ENCODE measurements around the gene MRPL47.
"Not testable (repeated sequence)": the region's sequence is repeated elsewhere in the genome, so short reads cannot be mapped to it uniquely, and the experiment has no call there.

The MRPL47 gene

GRCh38 chr3:179604321-179605078, at the start of gene MRPL47, which contains the start of gene NDUFB5:
Gene MRPL47, minus strand, starts transcription at chr3:179604638. Its CDS starts 14 bp downstream, at chr3:179604624.
Gene NDUFB5, plus strand, starts transcription at chr3:179604794. Its CDS starts 22 bp downstream, at chr3:179604816.
- peak; percentile 87 for FAIRE-seq
- DNase-seq (ENCODE audit: low spot score) = peak; percentile 90

DNA sequence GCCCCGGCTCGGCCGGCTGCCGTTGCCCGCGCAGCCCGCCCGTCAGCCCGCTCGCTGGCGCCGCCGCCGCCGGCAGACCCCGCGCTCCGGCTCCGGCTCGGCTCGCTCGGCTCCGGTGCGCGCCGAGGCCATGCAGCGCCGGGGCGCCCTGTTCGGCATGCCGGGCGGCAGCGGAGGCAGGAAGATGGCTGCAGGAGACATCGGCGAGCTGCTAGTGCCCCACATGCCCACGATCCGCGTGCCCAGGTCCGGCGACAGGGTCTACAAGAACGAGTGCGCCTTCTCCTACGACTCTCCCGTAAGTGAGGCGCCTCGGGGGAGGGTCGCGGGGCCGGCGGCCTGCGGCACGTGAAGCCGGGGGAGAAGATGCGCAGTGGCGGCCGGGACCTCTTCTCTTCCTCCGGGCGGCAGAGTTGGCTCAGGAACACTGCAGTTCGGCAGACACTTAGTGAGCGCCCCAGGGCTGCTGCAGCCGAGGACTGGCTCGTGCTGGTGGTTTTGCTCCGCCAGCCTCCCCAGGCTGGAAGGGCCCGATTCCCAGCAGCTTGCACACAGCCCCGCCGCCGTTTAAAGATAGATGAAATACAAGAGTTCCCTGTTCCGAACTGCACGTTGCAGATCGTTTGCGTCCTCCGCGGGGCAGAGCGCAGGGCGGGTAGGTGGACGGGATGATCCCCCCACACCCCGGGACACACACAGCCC, 48.8 kb upstream of the MRPL47 start:
- FAIRE-seq = no peak

GRCh38 chr3:179652447-179653095, 48.1 kb upstream of the MRPL47 start, which contains the start of gene USP13:
Gene USP13, plus strand, starts transcription at chr3:179653040. Its CDS starts 186 bp downstream, at chr3:179653226.
- no peak for FAIRE-seq
- DNase-seq (ENCODE audit: low spot score) = peak; percentile 40

More for the DNA sequence above, 48.8 kb upstream of the MRPL47 start:
- DNase-seq (ENCODE audit: low spot score) = peak; percentile 56

DNA sequence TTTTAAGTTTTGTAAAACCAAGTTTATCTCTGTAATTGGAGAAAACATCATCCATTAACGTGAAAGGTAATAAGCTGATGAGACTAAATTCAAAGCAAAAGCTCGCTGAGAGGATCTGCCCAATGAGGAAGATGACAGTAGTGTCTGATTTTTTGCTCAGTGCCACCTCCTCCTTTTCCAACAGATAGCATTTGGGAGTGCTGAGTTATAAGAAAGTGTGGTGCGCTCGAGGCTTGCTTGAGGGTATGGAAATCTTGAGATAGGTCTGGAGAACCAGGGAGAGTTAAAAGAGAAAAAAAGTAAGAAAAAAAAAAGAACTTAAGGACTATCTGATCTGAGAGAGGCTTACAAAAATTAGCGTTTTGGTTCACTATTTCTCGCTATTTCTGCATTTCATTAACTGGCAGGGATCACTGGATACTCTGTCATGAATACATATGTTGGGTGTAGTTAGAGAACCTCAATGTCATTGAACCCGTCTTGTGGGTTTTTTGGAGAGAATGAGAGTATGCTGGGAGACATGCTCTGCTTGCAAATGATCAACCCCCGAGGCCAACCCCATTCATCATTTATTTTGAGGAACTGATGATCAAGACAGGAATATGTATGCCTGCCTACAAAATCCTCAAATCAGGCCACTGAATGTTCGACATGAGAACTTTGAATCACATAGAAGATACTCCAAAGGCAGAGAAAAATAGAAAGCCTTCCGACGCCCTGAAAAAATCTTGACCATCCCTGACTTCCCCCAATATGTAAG, 47.4 kb upstream of the MRPL47 start:
- FAIRE-seq (no peak), DNase-seq (ENCODE audit: low spot score) (no peak)

DNA sequence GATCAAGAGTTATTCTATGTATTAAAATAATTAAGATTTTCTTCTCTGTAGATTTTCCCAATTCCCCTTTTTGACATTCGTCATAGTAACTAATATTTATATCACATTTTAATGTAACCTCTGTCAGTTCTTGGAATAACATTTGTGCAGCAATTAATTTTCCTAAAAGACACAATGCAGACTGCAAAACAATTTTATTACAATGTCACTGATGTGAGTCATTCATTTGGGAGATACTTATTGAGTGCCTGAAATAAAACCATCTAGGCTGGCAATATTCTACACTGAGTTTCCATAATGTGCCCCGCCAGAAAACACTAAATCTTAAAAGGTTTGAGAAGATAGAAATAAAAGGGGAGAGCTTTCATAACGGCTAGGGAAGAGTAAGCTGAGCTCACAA, 41.7 kb upstream of the MRPL47 start:
- DNase-seq (ENCODE audit: low spot score) = no peak
- FAIRE-seq = no peak

GRCh38 chr3:179643837-179644236, 39.4 kb upstream of the MRPL47 start:
- not testable (repeated sequence) for FAIRE-seq; DNase-seq (ENCODE audit: low spot score)

DNA sequence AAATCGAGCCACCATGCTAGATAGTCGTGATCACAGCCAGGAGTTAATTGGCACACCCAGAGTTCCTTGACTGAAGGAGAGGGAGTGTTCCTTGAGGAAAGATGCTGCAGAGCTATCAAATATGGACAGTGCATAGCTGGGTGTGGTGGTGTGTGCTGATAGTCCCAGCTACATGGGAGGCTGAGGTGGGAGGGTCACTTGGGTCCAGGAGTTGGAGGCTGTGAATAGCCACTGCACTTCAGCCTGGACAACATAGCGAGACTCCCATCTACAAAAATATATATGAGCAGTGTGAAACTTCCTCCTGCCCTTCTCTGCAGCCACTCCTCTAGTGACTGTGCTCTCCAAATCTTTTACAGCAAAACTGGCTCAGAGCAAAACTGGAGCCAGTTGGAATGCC, 38.4 kb upstream of the MRPL47 start:
- no peak for DNase-seq (ENCODE audit: low spot score)
- FAIRE-seq = no peak

- no peak for FAIRE-seq
These were observed 36.0 kb upstream of the MRPL47 start for GRCh38 chr3:179640469-179640868.

DNA sequence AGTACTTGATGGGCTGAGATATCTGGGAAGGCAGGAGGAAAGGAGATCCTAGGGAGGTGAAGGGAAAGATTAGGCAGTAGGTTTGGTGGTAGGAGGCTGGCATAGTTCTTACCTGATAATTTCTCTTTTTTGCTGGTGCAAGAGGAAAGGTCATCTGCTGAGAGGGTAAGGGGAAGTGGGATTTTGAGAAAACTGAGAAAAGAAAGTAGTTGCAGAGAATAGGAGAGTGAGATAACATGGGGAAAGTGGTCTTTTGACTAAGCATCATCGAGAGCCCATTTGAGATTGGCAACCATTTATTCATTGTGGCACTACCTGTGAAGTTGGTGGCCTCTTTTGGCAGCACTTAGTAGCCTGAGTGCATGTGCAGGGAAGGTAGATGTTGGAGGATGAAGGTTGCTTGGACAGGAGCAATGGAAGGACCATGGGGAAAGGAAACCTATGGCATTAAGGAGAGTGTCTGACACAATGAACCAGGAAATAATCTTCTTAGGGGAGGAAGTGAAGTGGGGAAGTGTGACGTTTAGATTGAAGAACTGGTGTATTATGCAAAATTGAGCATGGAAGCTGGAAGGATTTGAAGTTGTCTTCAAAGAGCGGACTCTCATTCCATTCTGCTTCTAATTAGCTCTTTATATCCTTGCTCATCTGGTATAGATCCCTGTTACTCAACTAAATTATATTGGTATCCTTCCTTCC, 26.5 kb upstream of the MRPL47 start:
- no peak for FAIRE-seq
- no peak for DNase-seq (ENCODE audit: low spot score)

More at GRCh38 chr3:179640469-179640868, 36.0 kb upstream of the MRPL47 start:
- DNase-seq (ENCODE audit: low spot score) = no peak

DNA sequence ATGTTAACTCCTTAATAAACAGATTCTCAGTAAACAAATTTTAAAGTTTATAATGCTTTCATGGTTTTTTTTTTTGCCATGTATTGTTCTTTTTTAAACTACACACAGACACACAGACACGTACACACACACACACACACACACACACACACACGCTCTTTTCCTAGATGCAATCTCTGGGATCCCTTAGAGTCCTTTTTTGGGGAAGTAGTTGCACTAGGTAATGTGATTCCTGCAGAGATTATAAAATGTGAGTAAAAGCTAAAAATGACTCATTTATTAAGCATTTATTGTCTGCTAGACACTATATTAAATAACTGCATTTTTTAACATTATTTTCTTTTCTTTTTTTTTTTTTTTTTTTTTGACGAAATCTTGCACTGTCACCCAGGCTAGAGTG, 20.0 kb upstream of the MRPL47 start:
- no peak for FAIRE-seq
- DNase-seq (ENCODE audit: low spot score) = no peak

GRCh38 chr3:179622023-179622422, 17.6 kb upstream of the MRPL47 start:
- FAIRE-seq = no peak
- no peak for DNase-seq (ENCODE audit: low spot score)

DNA sequence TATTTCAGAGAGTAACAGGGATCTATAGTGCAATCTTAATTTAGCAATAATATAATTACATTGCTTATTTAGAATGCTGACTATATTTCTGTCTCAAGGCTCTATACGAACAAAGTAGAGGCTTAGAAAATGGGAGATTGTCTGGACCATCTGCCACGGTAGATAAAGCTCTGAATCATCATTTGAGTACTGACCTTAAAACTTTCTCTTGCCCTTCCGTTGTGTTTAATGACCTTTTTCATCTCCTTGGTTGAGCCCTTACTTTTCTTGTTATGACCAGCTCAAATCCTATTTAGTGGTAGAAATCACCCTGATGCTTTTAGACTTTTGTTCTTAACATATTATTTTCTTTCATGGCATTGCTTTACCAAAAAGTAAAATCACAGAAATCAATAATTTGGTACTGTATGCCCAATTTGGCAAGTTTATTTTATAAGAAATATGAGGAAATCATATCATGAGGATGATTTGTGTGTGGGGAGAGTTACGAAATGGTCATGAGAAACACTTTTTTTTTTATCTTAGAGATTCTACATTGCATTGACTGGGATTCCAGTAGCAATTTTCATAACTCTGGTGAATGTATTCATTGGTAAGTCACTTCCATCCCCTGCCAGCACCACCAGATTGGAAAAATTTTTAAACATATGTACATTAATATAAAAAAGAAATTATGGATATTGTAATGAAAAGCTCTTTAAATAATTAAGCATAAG, 11.2 kb upstream of the MRPL47 start:
- FAIRE-seq (no peak), DNase-seq (ENCODE audit: low spot score) (no peak)

- peak; percentile 19 for DNase-seq (ENCODE audit: low spot score)
- FAIRE-seq = peak; percentile 18
These were observed 9.4 kb upstream of the MRPL47 start for GRCh38 chr3:179613807-179614206.

- no peak for DNase-seq (ENCODE audit: low spot score)
- no peak for FAIRE-seq
These were observed 5.6 kb upstream of the MRPL47 start for GRCh38 chr3:179610066-179610465.

DNA sequence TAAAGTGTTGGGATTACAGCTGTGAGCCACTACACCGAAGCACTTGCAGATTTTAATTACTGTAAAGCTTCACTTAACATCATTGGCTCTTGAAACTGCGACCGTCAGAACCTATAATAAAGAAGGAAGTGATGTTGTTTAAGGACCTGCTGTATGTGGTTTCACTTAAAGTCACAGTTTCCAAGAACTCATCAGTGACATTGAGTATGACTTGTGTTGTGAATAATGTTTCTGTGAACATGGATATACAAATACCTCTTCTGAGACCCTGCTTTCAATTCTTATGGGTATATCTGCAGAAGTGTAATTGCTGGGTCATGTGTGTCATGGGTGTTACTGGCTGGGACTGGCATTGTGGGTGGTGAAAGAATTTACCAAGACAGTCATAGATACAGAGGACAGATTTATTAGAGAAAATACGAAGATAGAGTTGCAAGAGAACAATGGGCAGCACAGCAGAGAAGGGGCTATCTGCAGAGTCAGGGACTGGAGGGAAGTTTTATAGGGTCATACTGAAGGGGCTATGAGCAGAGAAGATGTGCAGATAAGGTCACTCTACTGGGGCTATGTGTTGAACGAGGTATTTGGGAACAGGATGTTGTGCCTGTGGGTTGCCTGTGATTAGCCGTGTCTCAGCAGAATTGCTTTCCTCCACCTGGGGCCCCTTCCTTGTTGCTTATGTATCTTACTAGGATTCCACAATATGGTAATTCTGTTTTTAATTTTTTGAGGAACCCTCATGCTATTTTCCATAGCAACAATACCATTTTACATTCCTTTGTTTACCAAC, 4.7 kb upstream of the MRPL47 start:
- no peak for FAIRE-seq
- DNase-seq (ENCODE audit: low spot score) = no peak

GRCh38 chr3:179606534-179607085, 2.2 kb upstream of the MRPL47 start:
- DNase-seq (ENCODE audit: low spot score) (no peak), FAIRE-seq (no peak)

GRCh38 chr3:179603831-179604230, 607 bp downstream of the MRPL47 start:
- no peak for FAIRE-seq
- DNase-seq (ENCODE audit: low spot score) = no peak

DNA sequence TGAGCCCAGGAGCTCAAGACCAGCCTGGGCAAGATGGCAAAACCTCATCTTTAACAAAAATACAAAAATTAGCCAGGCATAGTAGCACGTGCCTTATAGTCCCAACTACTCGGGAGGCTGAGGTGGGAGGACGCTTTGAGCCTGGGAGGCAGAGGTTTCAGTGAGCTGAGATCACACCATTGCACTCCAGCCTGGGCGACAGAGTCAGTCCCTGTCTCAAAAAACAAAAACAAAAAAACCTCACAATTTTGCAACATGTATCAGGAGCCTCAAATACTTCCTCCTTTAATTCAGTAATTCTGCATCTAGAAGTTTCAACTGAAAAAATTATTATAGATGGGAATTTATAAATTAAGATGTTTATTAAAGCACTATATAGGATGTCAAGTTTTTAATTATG, 1.1 kb downstream of the MRPL47 start:
- DNase-seq (ENCODE audit: low spot score) (no peak), FAIRE-seq (no peak)

DNA sequence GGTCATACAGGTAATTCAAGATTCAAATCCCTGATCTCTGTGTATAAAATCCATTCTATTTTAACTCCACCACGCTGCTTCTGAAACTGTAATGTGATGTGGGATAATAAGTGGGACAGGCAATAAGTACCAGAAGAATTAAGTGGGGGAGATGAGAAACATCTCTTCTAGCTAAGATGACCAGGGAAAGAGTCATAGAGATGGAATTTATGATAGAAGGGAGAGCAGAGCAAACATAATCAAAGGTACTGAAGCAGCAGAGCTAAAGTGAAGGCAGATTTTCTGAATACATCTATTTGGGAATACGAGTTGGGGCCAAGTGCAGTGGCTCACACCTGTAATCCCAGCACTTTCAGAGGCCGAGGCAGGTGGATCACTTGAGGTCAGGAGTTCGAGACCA, 4.9 kb downstream of the MRPL47 start:
- FAIRE-seq (no peak), DNase-seq (ENCODE audit: low spot score) (no peak)
